Measurements from ENCODE around the gene DLG4. TPM values are rescaled to one million over a fixed set of nuclear protein-coding genes. Genes with fewer than 3 reads are reported as not detected.
A peak's percentile ranks its signal among the peaks of the same experiment; 100 is the strongest.

Gene DLG4
- 2.6 and 7.8 TPM in 2 replicates for total RNA-seq

- peak within 1 kb of the TSS; percentile 66 for H3K4me3 ChIP-seq (ENCODE audit: low read depth, low read length)
- TF ChIP-seq CTCF (conservative IDR thresholded peaks at IDR 0.05; ENCODE audit: low read depth, low read length), result no peak
- peak; percentile 67 for DNase-seq (ENCODE audit: low read depth)
Observed at GRCh38 chr17:7219812-7220592, at the start of gene DLG4, which contains the start of gene ACADVL. Gene DLG4, minus strand, starts transcription at chr17:7219836. Gene ACADVL, plus strand, starts transcription at chr17:7219938. Its CDS starts 47 bp downstream, at chr17:7219985.

GRCh38 chr17:7266784-7267183 is 47.1 kb upstream of the DLG4 start:
- H3K4me3 ChIP-seq (ENCODE audit: low read depth, low read length), result no peak overlapping the region
- no peak for TF ChIP-seq CTCF (conservative IDR thresholded peaks at IDR 0.05; ENCODE audit: low read depth, low read length)
- no peak for DNase-seq (ENCODE audit: low read depth)

- TF ChIP-seq CTCF (conservative IDR thresholded peaks at IDR 0.05; ENCODE audit: low read depth, low read length), result no peak
- DNase-seq (ENCODE audit: low read depth), result no peak
- H3K4me3 ChIP-seq (ENCODE audit: low read depth, low read length), result no peak overlapping the region
Observed at GRCh38 chr17:7263801-7264078, 44.1 kb upstream of the DLG4 start.

- no peak for TF ChIP-seq CTCF (conservative IDR thresholded peaks at IDR 0.05; ENCODE audit: low read depth, low read length)
- DNase-seq (ENCODE audit: low read depth), result no peak
- H3K4me3 ChIP-seq (ENCODE audit: low read depth, low read length), result peak overlapping the region; percentile 58
Observed at GRCh38 chr17:7262935-7263800, 43.5 kb upstream of the DLG4 start.

GRCh38 chr17:7262192-7262934 is 42.7 kb upstream of the DLG4 start, which contains the start of gene CLDN7:
Gene CLDN7, minus strand, starts transcription at chr17:7262478. Its CDS starts 435 bp downstream, at chr17:7262043.
- no peak for TF ChIP-seq CTCF (conservative IDR thresholded peaks at IDR 0.05; ENCODE audit: low read depth, low read length)
- no peak for DNase-seq (ENCODE audit: low read depth)
- H3K4me3 ChIP-seq (ENCODE audit: low read depth, low read length), result peak within 1 kb of the TSS; percentile 58

GRCh38 chr17:7261379-7262191 is 41.9 kb upstream of the DLG4 start:
- TF ChIP-seq CTCF (conservative IDR thresholded peaks at IDR 0.05; ENCODE audit: low read depth, low read length), result no peak
- H3K4me3 ChIP-seq (ENCODE audit: low read depth, low read length), result peak overlapping the region; percentile 58
- no peak for DNase-seq (ENCODE audit: low read depth)
